LHCN-M2 (cell line): ENCODE measurements around the gene TCEANC2. TPM values are rescaled to one million over a fixed set of nuclear protein-coding genes. Genes with fewer than 3 reads are reported as not detected.
"Not testable (repeated sequence)": the region's sequence is repeated elsewhere in the genome, so short reads cannot be mapped to it uniquely, and the experiment has no call there.

Source experiments
- DNase-seq: peaks from one replicate; pipeline ENCODE4 v3.0.0-alpha.2; 2012; ENCODE audit warnings: low read depth
- polyA plus RNA-seq: library from polyadenylated mRNA; unstranded; fragments of >200 nt; gene quantifications from one replicate; pipeline ENCODE4 v1.2.1, GENCODE V29; 2012; ENCODE audit warnings: missing spikeins
- total RNA-seq: library from RNA; depleted of rRNA; stranded (reverse); fragments of >200 nt; gene quantifications from 2 replicates; pipeline ENCODE4 v1.2.3, GENCODE V29; 2014; rRNA removed

The TCEANC2 gene
- 4.6 and 6.3 TPM in 2 replicates for total RNA-seq
- polyA plus RNA-seq: 1.6 TPM

- DNase-seq: peak; percentile 99
Measured at GRCh38 chr1:54052934-54053744, at the start of gene TCEANC2, which contains the start of gene TMEM59. Gene TCEANC2, plus strand, starts transcription at chr1:54053608. Its CDS starts 815 bp downstream, at chr1:54054423. Gene TMEM59, minus strand, starts transcription at chr1:54053204. Its CDS starts 16 bp downstream, at chr1:54053188.

DNA sequence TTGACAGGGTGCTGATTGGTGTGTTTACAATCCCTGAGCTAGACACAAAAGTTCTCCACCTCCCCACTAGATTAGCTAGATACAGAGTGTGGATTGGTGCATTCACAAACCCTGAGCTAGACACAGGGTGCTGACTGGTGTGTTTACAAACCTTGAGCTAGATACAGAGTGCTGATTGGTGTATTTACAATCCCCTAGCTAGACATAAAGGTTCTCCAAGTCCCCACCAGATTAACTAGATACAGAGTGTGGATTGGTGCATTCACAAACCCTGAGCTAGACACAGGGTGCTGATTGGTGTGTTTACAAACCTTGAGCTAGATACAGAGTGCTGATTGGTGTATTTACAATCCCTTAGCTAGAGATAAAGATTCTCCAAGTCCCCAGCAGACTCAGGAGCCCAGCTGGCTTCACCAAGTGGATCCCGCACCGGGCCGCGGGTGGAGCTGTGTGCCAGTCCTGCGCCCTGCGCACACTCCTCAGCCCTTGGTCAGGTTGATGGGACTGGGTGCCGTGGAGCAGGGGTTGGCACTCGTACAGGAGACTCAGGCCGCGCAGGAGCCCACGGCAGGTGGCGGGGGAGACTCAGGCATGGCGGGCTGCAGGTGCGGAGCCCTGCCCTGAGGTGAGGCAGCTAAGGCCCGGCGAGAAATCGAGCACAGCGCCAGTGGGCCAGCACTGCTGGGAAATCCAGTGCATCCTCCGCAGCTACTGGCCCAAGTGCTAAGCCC, 49.5 kb upstream of the TCEANC2 start:
- DNase-seq: not testable (repeated sequence)

GRCh38 chr1:54004481-54005049, 48.8 kb upstream of the TCEANC2 start:
- DNase-seq: no peak

GRCh38 chr1:54006508-54006907, 46.9 kb upstream of the TCEANC2 start:
- DNase-seq: no peak

- no peak for DNase-seq
Measured at GRCh38 chr1:54007613-54008012, 45.8 kb upstream of the TCEANC2 start.

DNA sequence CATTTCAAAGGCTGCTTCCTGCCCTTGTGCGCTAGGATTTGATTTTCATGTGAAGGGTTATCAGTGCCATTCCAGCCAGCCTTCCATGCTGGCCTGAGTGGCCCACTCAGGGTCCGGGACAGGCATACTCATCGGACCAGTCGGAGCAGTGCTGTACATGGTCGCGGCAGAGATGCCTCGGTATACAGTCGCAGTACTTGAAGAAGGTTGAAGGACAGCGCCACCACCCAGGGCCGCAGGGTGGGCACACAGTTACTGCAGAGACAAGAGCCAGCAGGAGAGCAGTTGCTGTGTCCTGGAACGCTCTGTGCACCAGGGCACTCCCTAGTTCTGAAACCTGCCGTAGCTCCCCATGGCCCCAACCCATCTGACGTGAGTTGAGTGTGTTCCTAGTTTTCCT, 44.5 kb upstream of the TCEANC2 start:
- DNase-seq: no peak

GRCh38 chr1:54009406-54009805, 44.0 kb upstream of the TCEANC2 start:
- no peak for DNase-seq

- DNase-seq: no peak
Measured at GRCh38 chr1:54010415-54011117, 42.8 kb upstream of the TCEANC2 start.

- no peak for DNase-seq
Measured at GRCh38 chr1:54011316-54012007, 41.9 kb upstream of the TCEANC2 start.

DNA sequence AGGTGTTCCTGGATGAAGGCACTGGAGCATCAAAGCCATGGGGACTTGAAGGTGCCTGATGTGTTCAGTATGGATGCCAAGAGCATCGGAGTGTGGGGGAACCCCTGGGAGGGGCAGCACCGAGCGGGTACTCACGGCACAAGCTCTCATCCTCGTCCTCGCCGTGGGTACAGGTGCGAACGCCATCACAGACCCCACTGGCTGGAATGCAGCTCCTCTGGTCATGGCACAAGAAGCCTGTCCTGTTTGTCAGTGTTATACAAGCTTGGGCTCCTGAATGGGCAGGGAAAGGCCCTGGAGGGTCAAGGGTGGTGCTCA, 41.4 kb upstream of the TCEANC2 start:
- DNase-seq: no peak

DNA sequence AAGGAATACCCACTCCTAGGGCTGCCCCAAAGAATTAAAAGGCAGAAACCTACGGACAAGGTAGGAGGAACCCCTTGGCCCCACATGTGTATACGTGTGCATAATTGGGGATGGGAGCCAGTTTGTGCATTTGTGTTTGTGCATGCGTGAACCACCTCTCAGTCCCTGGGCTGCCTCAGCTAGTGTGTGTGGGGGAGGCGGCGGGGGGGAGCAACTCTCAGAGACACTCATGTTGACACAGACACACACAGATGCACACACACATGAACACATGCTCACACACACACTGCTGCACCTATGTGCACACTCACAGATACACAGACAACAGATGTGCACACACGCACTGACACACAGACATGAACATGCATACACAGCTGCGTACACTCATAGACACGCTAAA, 40.5 kb upstream of the TCEANC2 start:
- no peak for DNase-seq

GRCh38 chr1:54013393-54014008, 39.9 kb upstream of the TCEANC2 start:
- no peak for DNase-seq

- DNase-seq: no peak
Measured at GRCh38 chr1:54014009-54014629, 39.3 kb upstream of the TCEANC2 start.

- peak; percentile 52 for DNase-seq
Measured at GRCh38 chr1:54016343-54017282, 36.8 kb upstream of the TCEANC2 start.

GRCh38 chr1:54017979-54018378, 35.4 kb upstream of the TCEANC2 start, which contains the start of gene LDLRAD1:
Gene LDLRAD1, minus strand, starts transcription at chr1:54018186. Its CDS starts 74 bp downstream, at chr1:54018112.
- DNase-seq: no peak

GRCh38 chr1:54018635-54019034, 34.8 kb upstream of the TCEANC2 start:
- DNase-seq: no peak

DNA sequence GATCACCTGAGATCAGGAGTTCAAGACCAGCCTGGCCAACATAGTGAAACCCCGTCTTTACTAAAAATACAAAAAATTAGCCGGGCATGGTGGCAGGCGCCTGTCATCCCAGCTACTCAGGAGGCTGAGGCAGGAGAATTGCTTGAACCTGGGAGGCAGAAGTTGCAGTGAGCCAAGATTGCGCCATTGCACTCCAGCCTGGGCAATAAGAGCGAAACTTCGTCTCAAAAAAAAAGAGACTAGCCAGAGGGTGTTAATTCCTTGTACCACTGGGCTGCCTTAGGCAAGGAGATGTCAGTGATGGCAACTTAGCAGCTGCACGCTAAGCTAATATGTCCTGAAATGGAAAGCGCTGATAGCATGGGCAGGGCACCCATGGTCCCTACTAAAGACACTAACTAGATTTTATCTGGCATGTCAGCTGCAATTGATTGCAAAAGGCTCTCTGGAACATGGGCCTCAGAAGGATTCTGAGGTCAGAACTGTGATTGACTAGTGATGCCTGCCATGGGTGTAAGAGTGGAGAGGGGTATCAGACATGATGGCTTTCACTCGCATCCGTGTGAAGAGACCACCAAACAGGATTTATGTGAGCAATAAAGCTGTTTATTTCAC, 33.7 kb upstream of the TCEANC2 start:
- not testable (repeated sequence) for DNase-seq

DNA sequence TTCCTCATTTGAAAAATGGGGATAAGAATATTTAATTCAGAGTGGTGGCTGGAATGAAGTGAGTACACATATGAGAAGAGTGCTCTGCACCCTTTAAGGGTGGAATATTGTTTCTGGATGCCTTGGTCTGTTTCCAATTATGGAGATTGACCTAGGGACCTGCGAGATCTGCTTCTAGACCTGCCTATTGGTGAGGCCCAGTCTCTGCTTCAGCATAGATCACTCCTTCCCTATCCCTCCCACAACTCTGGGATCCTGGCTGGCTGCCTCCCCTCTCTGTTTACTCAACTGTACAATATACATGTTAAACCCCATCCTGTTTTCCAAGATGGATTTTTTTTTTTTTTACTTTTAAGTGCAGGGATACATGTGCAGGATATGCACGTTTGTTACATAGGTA, 29.1 kb upstream of the TCEANC2 start:
- DNase-seq: no peak

DNA sequence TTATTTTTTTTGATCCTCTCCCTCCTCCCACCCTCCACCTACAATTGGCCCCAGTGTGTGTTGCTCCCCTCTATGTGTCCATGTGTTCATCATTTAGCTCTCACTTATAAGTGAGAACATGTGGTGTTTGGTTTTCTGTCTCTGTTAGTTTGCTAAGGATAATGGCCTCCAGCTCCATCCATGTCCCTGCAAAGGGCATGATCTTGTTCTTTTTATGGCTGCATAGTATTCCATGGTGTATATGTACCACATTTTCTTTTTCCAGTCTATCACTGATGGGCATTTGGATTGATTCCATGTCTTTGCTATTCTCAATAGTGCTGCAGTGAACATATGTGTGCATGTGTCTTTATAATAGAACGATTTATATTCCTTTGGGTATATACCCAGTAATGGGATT, 28.6 kb upstream of the TCEANC2 start:
- DNase-seq: not testable (repeated sequence)
